Activated naive CD8-positive, alpha-beta T cell (primary cell): ENCODE measurements around the gene STRIP1.
"Not testable (repeated sequence)": the region's sequence is repeated elsewhere in the genome, so short reads cannot be mapped to it uniquely, and the experiment has no call there.

Experiments used
- H3K27ac Mint-ChIP-seq: one replicate; pipeline ENCODE4 v1.8.0; 2021; ENCODE audit warnings: mixed read lengths
- H3K27me3 Mint-ChIP-seq: one replicate; pipeline ENCODE4 v1.8.0; 2021; ENCODE audit warnings: mixed read lengths
- H3K36me3 Mint-ChIP-seq: one replicate; pipeline ENCODE4 v1.8.0; 2021; ENCODE audit warnings: mixed read lengths
- H3K4me1 Mint-ChIP-seq: one replicate; pipeline ENCODE4 v1.8.0; 2021; ENCODE audit warnings: low read depth, mixed read lengths
- H3K4me3 Mint-ChIP-seq: one replicate; pipeline ENCODE4 v1.8.0; 2021; ENCODE audit warnings: mild to moderate bottlenecking, mixed read lengths
- H3K9me3 Mint-ChIP-seq: one replicate; pipeline ENCODE4 v1.8.0; 2021; ENCODE audit warnings: low read depth, mixed read lengths

The STRIP1 gene

GRCh38 chr1:110067893-110068645 is 33.6 kb downstream of the STRIP1 start:
- Mint-ChIP-seq H3K27me3 (peaks cover 24% of the 10 kb centered on the region), H3K4me1 (peaks cover 9% of the 10 kb centered on the region), H3K9me3 (no peaks in the 10 kb centered on the region), H3K4me3 (peak overlapping the region; percentile 82), H3K36me3 (no peaks in the 10 kb centered on the region), H3K27ac (no peak overlapping the region)

GRCh38 chr1:110068646-110069403 is 34.4 kb downstream of the STRIP1 start:
- Mint-ChIP-seq H3K27me3 (peaks cover 28% of the 10 kb centered on the region), H3K4me3 (peak overlapping the region; percentile 82), H3K9me3 (no peaks in the 10 kb centered on the region), H3K36me3 (no peaks in the 10 kb centered on the region), H3K27ac (no peak overlapping the region), H3K4me1 (peaks cover 9% of the 10 kb centered on the region)

- peaks cover 31% of the 10 kb centered on the region for H3K27me3 Mint-ChIP-seq
- H3K27ac Mint-ChIP-seq, result no peak overlapping the region
- peaks cover 9% of the 10 kb centered on the region for H3K4me1 Mint-ChIP-seq
- peak overlapping the region; percentile 67 for H3K4me3 Mint-ChIP-seq
- H3K9me3 Mint-ChIP-seq, result no peaks in the 10 kb centered on the region
- no peaks in the 10 kb centered on the region for H3K36me3 Mint-ChIP-seq
Measured at GRCh38 chr1:110069404-110070281, 35.2 kb downstream of the STRIP1 start.

GRCh38 chr1:110070282-110070669 is 35.9 kb downstream of the STRIP1 start:
- Mint-ChIP-seq H3K27ac (no peak overlapping the region), H3K36me3 (no peaks in the 10 kb centered on the region), H3K4me3 (peak overlapping the region; percentile 67), H3K4me1 (peaks cover 9% of the 10 kb centered on the region), H3K9me3 (no peaks in the 10 kb centered on the region), H3K27me3 (peaks cover 31% of the 10 kb centered on the region)

GRCh38 chr1:110070671-110071242 is 36.3 kb downstream of the STRIP1 start, which contains the start of gene ALX3:
TSS of gene ALX3 (minus strand) at chr1:110070672. CDS start at chr1:110070612, 60 bp downstream.
- H3K27me3 Mint-ChIP-seq, result peaks cover 32% of the 10 kb centered on the region
- no peak within 1 kb of the TSS for H3K27ac Mint-ChIP-seq
- H3K9me3 Mint-ChIP-seq, result no peaks in the 10 kb centered on the region
- H3K36me3 Mint-ChIP-seq, result no peaks in the 10 kb centered on the region
- H3K4me1 Mint-ChIP-seq, result peaks cover 9% of the 10 kb centered on the region
- H3K4me3 Mint-ChIP-seq, result peak within 1 kb of the TSS; percentile 67

GRCh38 chr1:110074166-110074565 is 39.7 kb downstream of the STRIP1 start:
- Mint-ChIP-seq H3K36me3 (no peaks in the 10 kb centered on the region), H3K4me3 (no peak overlapping the region), H3K27me3 (peaks cover 33% of the 10 kb centered on the region), H3K27ac (no peak overlapping the region), H3K4me1 (peaks cover 4% of the 10 kb centered on the region), H3K9me3 (no peaks in the 10 kb centered on the region)

GRCh38 chr1:110076789-110077500 is 42.5 kb downstream of the STRIP1 start:
- H3K9me3 Mint-ChIP-seq, result no peaks in the 10 kb centered on the region
- H3K27ac Mint-ChIP-seq, result no peak overlapping the region
- peaks cover 32% of the 10 kb centered on the region for H3K27me3 Mint-ChIP-seq
- no peaks in the 10 kb centered on the region for H3K36me3 Mint-ChIP-seq
- H3K4me3 Mint-ChIP-seq, result no peak overlapping the region
- H3K4me1 Mint-ChIP-seq, result no peaks in the 10 kb centered on the region

- H3K9me3 Mint-ChIP-seq, H3K4me1 Mint-ChIP-seq, H3K27ac Mint-ChIP-seq, H3K4me3 Mint-ChIP-seq, H3K36me3 Mint-ChIP-seq: not testable (repeated sequence)
- H3K27me3 Mint-ChIP-seq, result peaks cover 35% of the 10 kb centered on the region
Measured at GRCh38 chr1:110079995-110080394, 45.6 kb downstream of the STRIP1 start.

GRCh38 chr1:110081061-110081460 is 46.6 kb downstream of the STRIP1 start:
- peaks cover 9% of the 10 kb centered on the region for H3K4me1 Mint-ChIP-seq
- no peak overlapping the region for H3K27ac Mint-ChIP-seq
- peaks cover 39% of the 10 kb centered on the region for H3K27me3 Mint-ChIP-seq

GRCh38 chr1:110082477-110082876 is 48.1 kb downstream of the STRIP1 start:
- Mint-ChIP-seq H3K4me1 (peaks cover 9% of the 10 kb centered on the region), H3K36me3 (no peaks in the 10 kb centered on the region), H3K4me3 (peak overlapping the region; percentile 35), H3K9me3 (no peaks in the 10 kb centered on the region), H3K27me3 (peaks cover 39% of the 10 kb centered on the region), H3K27ac (no peak overlapping the region)

More at GRCh38 chr1:110081061-110081460, 46.6 kb downstream of the STRIP1 start:
- no peak overlapping the region for H3K4me3 Mint-ChIP-seq
- H3K36me3 Mint-ChIP-seq, result no peaks in the 10 kb centered on the region
- H3K9me3 Mint-ChIP-seq, result no peaks in the 10 kb centered on the region

- H3K27ac Mint-ChIP-seq, result no peak overlapping the region
- no peaks in the 10 kb centered on the region for H3K9me3 Mint-ChIP-seq
- H3K4me3 Mint-ChIP-seq, result peak overlapping the region; percentile 84
- H3K4me1 Mint-ChIP-seq, result peaks cover 9% of the 10 kb centered on the region
- H3K27me3 Mint-ChIP-seq, result peaks cover 42% of the 10 kb centered on the region
- no peaks in the 10 kb centered on the region for H3K36me3 Mint-ChIP-seq
Measured at GRCh38 chr1:110083061-110083865, 48.8 kb downstream of the STRIP1 start.

GRCh38 chr1:110083866-110084226 is 49.4 kb downstream of the STRIP1 start:
- H3K36me3 Mint-ChIP-seq, result no peaks in the 10 kb centered on the region
- H3K4me3 Mint-ChIP-seq, result peak overlapping the region; percentile 84
- peaks cover 41% of the 10 kb centered on the region for H3K27me3 Mint-ChIP-seq
- peaks cover 9% of the 10 kb centered on the region for H3K4me1 Mint-ChIP-seq
- H3K9me3 Mint-ChIP-seq, result no peaks in the 10 kb centered on the region
- H3K27ac Mint-ChIP-seq, result no peak overlapping the region

GRCh38 chr1:110084227-110085078 is 50.0 kb downstream of the STRIP1 start:
- no peaks in the 10 kb centered on the region for H3K36me3 Mint-ChIP-seq
- H3K27ac Mint-ChIP-seq, result no peak overlapping the region
- H3K27me3 Mint-ChIP-seq, result peaks cover 39% of the 10 kb centered on the region
- peak overlapping the region; percentile 84 for H3K4me3 Mint-ChIP-seq
- H3K9me3 Mint-ChIP-seq, result no peaks in the 10 kb centered on the region
- H3K4me1 Mint-ChIP-seq, result peaks cover 9% of the 10 kb centered on the region
